Breast epithelium (tissue), 4 donors: ENCODE measurements around the gene GOT1. TPM values are rescaled to one million over a fixed set of nuclear protein-coding genes. Genes with fewer than 3 reads are reported as not detected.
A peak's percentile ranks its signal among the peaks of the same experiment; 100 is the strongest.

Experiments used
- DNase-seq, 2 donors: peaks; one replicate each; pipeline ENCODE4 v3.0.0-alpha.2; 2019; ENCODE audit warnings: low spot score in 2 of 2
- H3K27ac ChIP-seq, 2 donors: fragments of 200-600 bp; sonication (generic) in 1 of 2; one replicate each; pipeline ENCODE4 v1.5.1; 2016 to 2019; ENCODE audit warnings: mild to moderate bottlenecking in 1 of 2
- H3K27me3 ChIP-seq, 2 donors: fragments of 200-600 bp; sonication (generic) in 1 of 2; one replicate each; pipeline versions ENCODE4 v1.5.1 to v1.6.0; 2017 to 2019; ENCODE audit warnings: control low read depth in 1 of 2, mild to moderate bottlenecking in 1 of 2
- H3K36me3 ChIP-seq: fragments of 200-600 bp; one replicate; pipeline ENCODE4 v1.5.1; 2019
- H3K4me1 ChIP-seq, 2 donors: fragments of 200-600 bp; sonication (generic); one replicate each; pipeline ENCODE4 v1.5.1; 2016 to 2019; ENCODE audit warnings: control low read depth in 1 of 2
- H3K4me3 ChIP-seq, 3 donors: fragments of 200-600 bp; sonication (generic); 1 replicate in 2 of 3; 2 replicates in 1 of 3; pipeline ENCODE4 v1.5.1; 2016 to 2019; ENCODE audit warnings: mild to moderate bottlenecking in 3 of 3, moderate library complexity in 2 of 3
- H3K9me3 ChIP-seq, 2 donors: fragments of 200-600 bp; sonication (generic) in 1 of 2; one replicate each; pipeline ENCODE4 v1.5.1; 2016 to 2019; ENCODE audit warnings: control low read depth in 1 of 2
- CTCF ChIP-seq, 3 donors: fragments of 450-650 bp; IDR thresholded peaks; one replicate each; pipeline ENCODE4 v1.5.1; 2016 to 2017; ENCODE audit warnings: antibody characterized with exemption in 3 of 3, mild to moderate bottlenecking in 3 of 3, moderate library complexity in 3 of 3
- POLR2A ChIP-seq: fragments of 450-650 bp; IDR thresholded peaks from one replicate; pipeline ENCODE4 v1.6.1; 2016; ENCODE audit warnings: antibody characterized with exemption, mild to moderate bottlenecking, moderate library complexity
- POLR2AphosphoS5 ChIP-seq, 3 donors: sonication (generic); formaldehyde crosslinking; IDR thresholded peaks; one replicate each; pipeline ENCODE4 v1.6.1; 2017; ENCODE audit warnings: antibody characterized with exemption in 3 of 3
- intact Hi-C: fragments of 100-400 bp; cut with DNase I; formaldehyde crosslinking; loops from one replicate; pipeline ENCODE4 v1.15.1; 2023; ENCODE audit warnings: low total_unique reads
- total RNA-seq, 3 donors: library from RNA; depleted of rRNA; stranded (reverse); fragments of >200 nt; gene quantifications; one replicate each; pipeline ENCODE4 v1.1.0, GENCODE V29; 2016

Gene GOT1
- 10 to 100 TPM; 13.9 to 18.4 (median 15.7) TPM for total RNA-seq

- Histone ChIP-seq H3K36me3 (no peaks in the 10 kb centered on the region), H3K27ac (peak within 1 kb of the TSS; percentile 87 to 95), H3K27me3 (no peaks in the 10 kb centered on the region), H3K4me1 (peaks cover 0 to 6% of the 10 kb centered on the region in 2 donors), H3K9me3 (no peaks in the 10 kb centered on the region), H3K4me3 (peak within 1 kb of the TSS; percentile 65 to 88 (median 66))
- intact Hi-C loops: loop anchor here (5.0 kb wide), 1 partner anchor 182 kb away; no protein-coding TSS in a partner anchor
- TF ChIP-seq POLR2AphosphoS5 (IDR thresholded peaks at IDR 0.05) (peak; percentile 90 to 95 (median 92)), CTCF (IDR thresholded peaks at IDR 0.05) (peak in 1 of 3 donors; percentile 21), POLR2A (peak; percentile 89)
- peak; percentile 93 to 99 for DNase-seq
These were observed at the start of gene GOT1 for GRCh38 chr10:99430451-99431189. TSS of gene GOT1 (minus strand) at chr10:99430624. CDS start at chr10:99430565, 59 bp downstream.

GRCh38 chr10:99470327-99470726 is 39.9 kb upstream of the GOT1 start:
- no peaks in the 10 kb centered on the region for H3K4me1 ChIP-seq
- intact Hi-C loops: no loop called here
- peaks cover 0 to 23% of the 10 kb centered on the region in 2 donors for H3K27me3 ChIP-seq
- no peaks in the 10 kb centered on the region for H3K9me3 ChIP-seq
- H3K27ac ChIP-seq: no peak overlapping the region
- H3K4me3 ChIP-seq: no peak overlapping the region
- DNase-seq: no peak
- no peaks in the 10 kb centered on the region for H3K36me3 ChIP-seq
- TF ChIP-seq POLR2AphosphoS5 (IDR thresholded peaks at IDR 0.05) (no peak), CTCF (IDR thresholded peaks at IDR 0.05) (no peak), POLR2A (no peak)

- intact Hi-C loops: no loop called here
- H3K27ac ChIP-seq: no peak overlapping the region
- no peak for TF ChIP-seq CTCF (IDR thresholded peaks at IDR 0.05)
- no peak for TF ChIP-seq POLR2A
- TF ChIP-seq POLR2AphosphoS5 (IDR thresholded peaks at IDR 0.05): no peak
- no peak overlapping the region for H3K4me3 ChIP-seq
- no peaks in the 10 kb centered on the region for H3K36me3 ChIP-seq
- no peaks in the 10 kb centered on the region for H3K9me3 ChIP-seq
- DNase-seq: no peak
- no peaks in the 10 kb centered on the region for H3K4me1 ChIP-seq
- peaks cover 0 to 25% of the 10 kb centered on the region in 2 donors for H3K27me3 ChIP-seq
These were observed 37.0 kb upstream of the GOT1 start for GRCh38 chr10:99467236-99467999.

GRCh38 chr10:99466632-99467223 is 36.3 kb upstream of the GOT1 start:
- TF ChIP-seq CTCF (IDR thresholded peaks at IDR 0.05) (no peak), POLR2A (no peak), POLR2AphosphoS5 (IDR thresholded peaks at IDR 0.05) (no peak)
- H3K9me3 ChIP-seq: no peaks in the 10 kb centered on the region
- no peak overlapping the region for H3K27ac ChIP-seq
- no peak for DNase-seq
- peaks cover 0 to 28% of the 10 kb centered on the region in 2 donors for H3K27me3 ChIP-seq
- no peaks in the 10 kb centered on the region for H3K4me1 ChIP-seq
- intact Hi-C loops: no loop called here
- no peaks in the 10 kb centered on the region for H3K36me3 ChIP-seq
- no peak overlapping the region for H3K4me3 ChIP-seq
